HepG2 (cell line): ENCODE measurements around the gene PEAR1. TPM values are rescaled to one million over a fixed set of nuclear protein-coding genes. Genes with fewer than 3 reads are reported as not detected.

Experiments
- ATAC-seq: fragments of 200-7000 bp; cut with Tn5 transposase; 3 replicates; pipeline ENCODE4 v1.9.1; 2020; ENCODE audit warnings: mild to moderate bottlenecking, moderate library complexity
- BruUV-seq: library from RNA; stranded (reverse); fragments of 400-500 nt; replicated peaks from 2 replicates; lab custom pipeline; 2021; lab: Mats Ljungman, UMichigan
- CTCF ChIA-PET: fragments of 300-600 bp; formaldehyde crosslinking; extraction: SDS; loops from one replicate; lab custom pipeline; 2021; ENCODE audit warnings: low total read pairs, inconsistent platforms, low intra/inter-chr PET ratio; lab: Yijun Ruan, JAX
- POLR2A ChIA-PET: fragments of 350-600 bp; sonication (Branson Sonifier 250); formaldehyde crosslinking; loops from one replicate; lab custom pipeline; 2020; ENCODE audit warnings: antibody characterized with exemption, inconsistent platforms; lab: Yijun Ruan, JAX
- DNase-seq: peaks from one replicate; pipeline ENCODE4 v3.0.0-alpha.2; 2015; ENCODE audit warnings: low spot score
- FAIRE-seq: peaks from 3 replicates; lab custom pipeline; 2011; peaks lifted over from hg19 to GRCh38; lab: Jason Lieb, UNC
- H2AFZ ChIP-seq: one replicate; pipeline ENCODE4 v1.6.1; 2011; ENCODE audit warnings: low read length, inconsistent platforms
- H3K27ac ChIP-seq: fragments of 300-600 bp; 3 replicates; pipeline ENCODE4 v1.8.0; 2011; ENCODE audit warnings: mixed run types, mild to moderate bottlenecking, mixed read lengths, low read length, inconsistent platforms; ENCODE audit not compliant: insufficient read depth; ENCODE audit errors: extremely low read length
- H3K27me3 ChIP-seq, 2 experiments: fragments of 200-600 bp in 1 of 2; 2 replicates in 1 of 2; 3 replicates in 1 of 2; pipeline versions ENCODE4 v1.6.0 to v1.8.0; 2011; ENCODE audit warnings: low read length in 2 of 2, mild to moderate bottlenecking in 2 of 2, moderate library complexity in 2 of 2, inconsistent platforms in 1 of 2; ENCODE audit not compliant: insufficient read depth in 2 of 2, control insufficient read depth in 1 of 2
- H3K36me3 ChIP-seq, 2 experiments: fragments of 200-600 bp in 1 of 2; replicated peaks in 1 of 2; 2 replicates in 1 of 2; 3 replicates in 1 of 2; pipeline versions ENCODE4 v1.5.1 to v1.8.0; 2011; ENCODE audit warnings: low read length in 2 of 2, inconsistent platforms in 1 of 2; ENCODE audit not compliant: insufficient read depth in 2 of 2, control insufficient read depth in 1 of 2
- H3K4me1 ChIP-seq: 2 replicates; pipeline ENCODE4 v1.5.1; 2012; ENCODE audit warnings: low read length, inconsistent platforms; ENCODE audit not compliant: insufficient read depth
- H3K4me2 ChIP-seq: 2 replicates; pipeline ENCODE4 v1.6.0; 2011; ENCODE audit warnings: low read depth, low read length, inconsistent platforms
- H3K4me3 ChIP-seq, 3 experiments: fragments of 200-600 bp in 1 of 3; sonication (generic), shearing (Covaris generic) in 1 of 3; replicated peaks in 1 of 3; 2 replicates each; pipeline ENCODE4 v1.5.1; 2011 to 2016; ENCODE audit warnings: low read length in 3 of 3, inconsistent platforms in 2 of 3, low read depth in 2 of 3, mild to moderate bottlenecking in 2 of 3, control low read depth in 1 of 3, mixed read lengths in 1 of 3; ENCODE audit not compliant: insufficient read depth in 1 of 3
- H3K79me2 ChIP-seq: one replicate; pipeline ENCODE4 v1.6.1; 2011; ENCODE audit warnings: low read length, inconsistent platforms; ENCODE audit not compliant: insufficient read depth
- H3K9ac ChIP-seq: 2 replicates; pipeline ENCODE4 v1.6.0; 2011; ENCODE audit warnings: mild to moderate bottlenecking, low read depth, low read length, inconsistent platforms; ENCODE audit not compliant: insufficient read depth
- H3K9me3 ChIP-seq: 2 replicates; pipeline ENCODE4 v1.5.1; 2012; ENCODE audit warnings: mild to moderate bottlenecking, low read length
- H4K20me1 ChIP-seq: 2 replicates; pipeline ENCODE4 v1.6.0; 2011; ENCODE audit warnings: inconsistent platforms, mild to moderate bottlenecking, low read length, moderate library complexity; ENCODE audit not compliant: insufficient read depth
- CHCHD3 ChIP-seq: sonication (generic); formaldehyde crosslinking; IDR thresholded peaks from 2 replicates; pipeline ENCODE4 v1.8.0; 2022; ENCODE audit warnings: mild to moderate bottlenecking, missing genetic modification reagents, moderate library complexity
- HBP1 ChIP-seq: IDR thresholded peaks from 2 replicates; pipeline ENCODE4 v1.6.1; 2016; ENCODE audit warnings: low read depth, control low read depth
- NKX3-1 ChIP-seq: sonication (generic); formaldehyde crosslinking; IDR thresholded peaks from 2 replicates; pipeline ENCODE4 v1.5.0; 2020; ENCODE audit warnings: missing genetic modification reagents
- POLR2AphosphoS5 ChIP-seq: IDR thresholded peaks from 2 replicates; pipeline ENCODE4 v1.6.1; 2012; ENCODE audit warnings: low read depth, low read length
- ZBTB49 ChIP-seq: sonication (generic); formaldehyde crosslinking; IDR thresholded peaks from 2 replicates; pipeline ENCODE4 v1.4.0; 2020; ENCODE audit warnings: missing genetic modification reagents, borderline replicate concordance
- ZFY ChIP-seq: sonication (generic); formaldehyde crosslinking; IDR thresholded peaks from 2 replicates; pipeline ENCODE4 v1.4.0; 2020; ENCODE audit warnings: missing genetic modification reagents
- ZNF12 ChIP-seq: sonication (generic); formaldehyde crosslinking; IDR thresholded peaks from 2 replicates; pipeline ENCODE4 v1.5.0; 2020; ENCODE audit warnings: missing genetic modification reagents
- ZNF263 ChIP-seq: sonication (generic); formaldehyde crosslinking; IDR thresholded peaks from 2 replicates; pipeline ENCODE4 v1.4.0; 2020; ENCODE audit warnings: missing genetic modification reagents
- ZNF326 ChIP-seq: sonication (generic); formaldehyde crosslinking; IDR thresholded peaks from 2 replicates; pipeline ENCODE4 v1.4.0; 2020; ENCODE audit warnings: missing genetic modification reagents, borderline replicate concordance
- ZNF512B ChIP-seq: sonication (generic); formaldehyde crosslinking; IDR thresholded peaks from 2 replicates; pipeline ENCODE4 v1.5.1; 2020; ENCODE audit warnings: missing genetic modification reagents, mild to moderate bottlenecking, borderline replicate concordance
- ZNF543 ChIP-seq: sonication (generic); formaldehyde crosslinking; IDR thresholded peaks from 2 replicates; pipeline ENCODE4 v1.4.0; 2020; ENCODE audit warnings: mild to moderate bottlenecking, missing genetic modification reagents
- ZNF605 ChIP-seq: sonication (generic); formaldehyde crosslinking; IDR thresholded peaks from 2 replicates; pipeline ENCODE4 v1.8.0; 2022; ENCODE audit warnings: mild to moderate bottlenecking, missing genetic modification reagents
- ZNF7 ChIP-seq: IDR thresholded peaks from 2 replicates; pipeline ENCODE4 v1.6.1; 2016; ENCODE audit warnings: missing biosample characterization, missing genetic modification reagents
- WGBS: methylation state at CpG from one replicate; pipeline ENCODE4 v1.1.6; 2017; ENCODE audit warnings: low lambda C conversion rate; 5-methylcytosine and 5-hydroxymethylcytosine counted together
- in situ Hi-C: cut with HindIII; loops from 2 replicates; pipeline ENCODE4 v1.10.0; 2017; ENCODE audit warnings: low pct_unique_long_range_greater_than_20kb; ENCODE audit not compliant: extremely low pct_ligation_motif_present
- intact Hi-C: fragments of 100-400 bp; cut with micrococcal nuclease; formaldehyde crosslinking; loops from one replicate; pipeline ENCODE4 v1.10.0; 2022; ENCODE audit not compliant: unreplicated experiment
- polyA plus RNA-seq, 8 experiments: library from polyadenylated mRNA; depleted of rRNA in 3 of 8; stranded (reverse) in 7 of 8; unstranded in 1 of 8; fragments of >200 nt; fragmentation: Illumina TruSeq in 4 of 8; extraction: Trizol in 4 of 8; gene quantifications; 2 replicates each; pipeline versions ENCODE4 v1.2.1 to v1.2.3, GENCODE V29; 2011 to 2016; ENCODE audit warnings: low read depth in 4 of 8, missing spikeins in 1 of 8, mixed read lengths in 1 of 8; ENCODE audit not compliant: insufficient read depth in 1 of 8
- total RNA-seq, 5 experiments: library from RNA; depleted of rRNA; stranded (reverse); fragments of >200 nt; fragmentation: Illumina TruSeq; extraction: Trizol; gene quantifications; 2 replicates each; pipeline ENCODE4 v1.2.3, GENCODE V29; 2016; ENCODE audit warnings: low read depth in 1 of 5
- TF ChIP-seq, protein P1 (sequence below): sonication (generic); formaldehyde crosslinking; IDR thresholded peaks from 2 replicates; pipeline ENCODE4 v1.4.0; 2020; ENCODE audit warnings: mild to moderate bottlenecking, missing genetic modification reagents
- TF ChIP-seq, protein P2 (sequence below): sonication (generic); formaldehyde crosslinking; IDR thresholded peaks from 2 replicates; pipeline ENCODE4 v1.4.0; 2020; ENCODE audit warnings: missing genetic modification reagents, low read depth, mild to moderate bottlenecking, borderline replicate concordance

Gene PEAR1
- total and polyA plus RNA-seq, 2 of the 13 experiments (the other 11 are each of a cell fraction or from before 2014, with no cell fraction given), result 0.27 to 0.41 TPM

- TF ChIP-seq ZNF512B (CRISPR knock-in tag) (no peak), ZNF605 (CRISPR knock-in tag) (no peak), ZNF326 (CRISPR knock-in tag) (no peak), NKX3-1 (CRISPR knock-in tag) (no peak), ZNF12 (CRISPR knock-in tag) (no peak), CHCHD3 (no peak)
- TF ChIP-seq, protein P1, sequence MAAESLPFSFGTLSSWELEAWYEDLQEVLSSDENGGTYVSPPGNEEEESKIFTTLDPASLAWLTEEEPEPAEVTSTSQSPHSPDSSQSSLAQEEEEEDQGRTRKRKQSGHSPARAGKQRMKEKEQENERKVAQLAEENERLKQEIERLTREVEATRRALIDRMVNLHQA (CRISPR knock-in tag), result no peak
Observed at GRCh38 chr1:156930483-156930882, 37.0 kb downstream of the PEAR1 start (continued).

DNA sequence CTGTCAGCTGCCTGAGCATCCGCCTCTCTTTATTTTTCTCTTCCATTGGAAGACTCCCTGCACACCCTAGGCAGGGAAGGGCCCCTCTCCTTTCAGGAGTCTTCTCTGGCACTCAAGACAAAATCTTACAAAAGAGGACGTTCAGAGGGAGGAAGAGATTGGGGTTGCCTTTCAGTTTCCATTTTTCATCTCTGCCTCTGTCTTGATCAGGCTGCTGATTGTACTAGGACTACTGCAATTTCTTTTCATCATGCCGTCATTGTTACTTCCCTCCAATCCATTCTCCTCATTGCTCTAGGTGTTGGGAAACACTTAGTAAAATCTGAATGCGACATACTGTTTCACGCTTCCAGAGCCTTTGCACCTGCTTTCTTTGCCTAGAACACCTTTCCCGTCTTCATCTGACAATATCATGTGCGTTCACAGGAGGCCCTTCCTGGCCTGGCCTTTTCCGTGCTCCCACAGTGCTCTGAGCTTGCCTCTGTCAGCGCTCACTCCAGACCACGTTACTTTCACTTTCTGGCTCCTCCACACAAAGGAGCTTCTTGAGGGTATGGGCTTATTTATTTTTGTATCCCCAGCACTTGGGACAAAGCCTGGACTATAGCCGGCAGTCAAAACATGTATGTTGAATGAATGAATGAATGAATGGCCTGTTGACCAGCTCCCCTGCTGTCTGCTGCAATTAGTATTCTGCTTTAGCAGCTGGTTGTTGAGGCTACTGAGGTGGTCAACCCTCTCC, 37.9 kb downstream of the PEAR1 start:
- 18% methylated on average over 11 of the region's 11 CpGs for WGBS
- H3K4me1 ChIP-seq, result peaks cover 20% of the 10 kb centered on the region
- ATAC-seq, result peak; percentile 26; the same call in 2 of the 3 replicates
- H3K36me3 ChIP-seq, result no peaks in the 10 kb centered on the region
- peak overlapping the region; percentile 69 for H2AFZ ChIP-seq
- no peaks in the 10 kb centered on the region for H3K79me2 ChIP-seq
- no peaks in the 10 kb centered on the region for H3K9me3 ChIP-seq
- H3K4me3 ChIP-seq, result peak overlapping the region in 1 of 3 experiments; percentile 45; a peak in 2 of 6 replicates
- POLR2A ChIA-PET, result no interaction called here
- CTCF ChIA-PET, result no interaction called here
- intact Hi-C loops, result no loop called here
- peak overlapping the region; percentile 74 for H3K4me2 ChIP-seq
- in situ Hi-C loops, result no loop called here
- no peak overlapping the region for H3K27ac ChIP-seq
- no peaks in the 10 kb centered on the region for H4K20me1 ChIP-seq
- no peak for FAIRE-seq
- H3K9ac ChIP-seq, result peak overlapping the region; percentile 41; the same call in 1 of the 2 replicates
- no peak for DNase-seq
- TSS peak; percentile 31 for BruUV-seq
- H3K27me3 ChIP-seq, result peaks cover 3 to 38% of the 10 kb centered on the region in 2 experiments; a peak in 4 of 5 replicates
- TF ChIP-seq HBP1 (CRISPR knock-in tag) (no peak), ZNF263 (peak; percentile 84), ZNF7 (CRISPR knock-in tag) (peak; percentile 36; the same call in 1 of the 2 replicates), ZNF543 (CRISPR knock-in tag) (no peak), ZBTB49 (CRISPR knock-in tag) (no peak), ZFY (CRISPR knock-in tag) (peak; percentile 32; the same call in 1 of the 2 replicates), POLR2AphosphoS5 (no peak)
- TF ChIP-seq, protein P2, sequence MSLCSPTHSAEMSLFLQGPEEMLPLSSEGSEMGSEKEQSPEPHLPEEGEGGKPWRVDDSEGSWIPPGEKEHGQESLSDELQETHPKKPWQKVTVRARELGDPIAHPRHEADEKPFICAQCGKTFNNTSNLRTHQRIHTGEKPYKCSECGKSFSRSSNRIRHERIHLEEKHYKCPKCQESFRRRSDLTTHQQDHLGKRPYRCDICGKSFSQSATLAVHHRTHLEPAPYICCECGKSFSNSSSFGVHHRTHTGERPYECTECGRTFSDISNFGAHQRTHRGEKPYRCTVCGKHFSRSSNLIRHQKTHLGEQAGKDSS (CRISPR knock-in tag), result 0 out of 2 replicates have a peak, but pooled peaks have one; percentile 22
